ENCODE measurements around the gene RMDN3.

The RMDN3 gene

DNA sequence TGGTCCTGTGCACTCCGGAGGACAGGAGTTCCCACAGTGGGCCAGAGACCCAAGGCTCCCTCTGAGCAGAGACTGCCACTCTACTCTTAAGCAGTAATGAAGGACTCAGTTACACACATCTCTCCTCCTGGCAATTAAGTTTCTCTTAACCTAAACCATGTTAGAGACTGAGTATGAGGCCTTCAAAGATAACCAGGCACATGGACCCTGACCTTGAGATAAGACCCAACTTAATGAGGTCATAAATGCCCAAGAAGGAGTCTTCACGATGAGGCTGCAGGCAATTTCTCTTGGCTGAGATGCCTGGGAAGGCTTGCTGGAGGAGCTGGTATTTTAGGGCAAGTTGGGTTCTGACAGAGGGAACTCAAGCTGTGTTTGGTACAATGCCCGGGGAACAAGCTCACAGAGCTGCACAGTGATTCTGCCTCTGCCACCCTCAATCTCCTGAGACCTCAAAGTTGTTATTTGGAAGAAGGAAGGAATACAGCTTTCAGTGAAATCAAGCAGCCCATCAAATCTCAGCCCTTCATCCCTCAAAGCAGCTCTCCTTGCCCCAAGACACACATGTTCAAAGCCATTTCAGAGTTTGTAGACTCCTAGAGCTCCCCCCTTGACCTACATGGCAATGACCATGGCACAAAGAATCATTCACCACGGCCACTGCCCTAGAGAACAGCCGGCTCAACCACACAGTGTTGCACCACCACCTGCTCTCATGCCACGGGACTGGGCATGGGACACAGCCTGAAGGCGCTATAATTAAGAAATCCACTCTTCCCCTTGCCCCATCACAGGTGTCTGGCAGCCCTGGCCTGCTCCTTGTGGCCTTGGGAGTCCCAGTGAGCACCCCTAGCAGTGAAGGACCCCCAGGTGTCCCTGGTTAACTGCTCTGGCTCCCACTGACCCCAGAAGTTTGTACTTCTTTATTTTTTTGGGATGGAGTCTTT, 7.1 kb downstream of the RMDN3 start:
- DNase-seq (ENCODE audit: low read depth) = peak; percentile 24

DNA sequence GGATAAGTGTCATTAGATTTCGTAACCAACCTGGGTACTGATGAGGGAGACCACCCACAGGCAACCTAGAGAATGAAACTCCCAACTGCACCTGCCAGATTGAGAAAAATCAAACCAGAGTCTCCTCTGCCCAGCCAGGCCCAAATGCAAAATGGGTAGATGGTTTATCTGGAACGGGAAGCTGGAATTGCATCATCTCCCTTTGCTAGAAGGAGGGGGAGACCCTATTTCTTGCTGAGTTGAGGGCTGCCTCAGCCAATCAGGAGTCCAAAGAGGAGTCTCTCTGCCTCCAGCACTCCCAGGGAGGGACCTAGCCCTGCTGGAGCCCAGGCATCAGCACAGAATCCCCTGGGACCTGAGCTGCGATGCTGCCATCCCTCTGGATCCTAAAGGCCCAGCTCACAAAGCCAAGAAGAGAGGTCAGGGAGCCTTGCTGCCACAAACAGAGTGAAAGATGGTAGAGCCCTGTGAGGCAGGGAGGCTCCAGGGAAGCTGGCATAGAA, 8.1 kb downstream of the RMDN3 start:
- DNase-seq (ENCODE audit: low read depth) = peak; percentile 46

DNA sequence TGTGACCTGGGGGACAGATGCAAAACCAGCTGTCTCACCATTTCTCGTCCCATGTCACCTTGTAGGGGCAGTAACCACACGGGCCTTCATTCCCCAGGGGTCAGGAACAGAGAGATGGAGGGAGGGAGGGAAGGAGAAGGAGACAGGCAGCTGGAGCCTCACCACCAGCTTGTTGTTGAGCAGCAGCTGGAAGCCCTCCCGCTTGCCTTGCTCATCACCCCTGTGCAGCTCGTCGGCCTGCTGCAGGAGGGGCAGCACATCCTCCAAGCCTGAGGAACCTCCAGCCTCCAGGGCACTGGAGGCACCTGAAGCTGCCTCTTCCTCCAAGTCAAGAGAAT, 10.3 kb downstream of the RMDN3 start:
- no peak for DNase-seq (ENCODE audit: low read depth)

GRCh38 chr15:40743921-40744814, 10.9 kb downstream of the RMDN3 start:
- DNase-seq (ENCODE audit: low read depth) = peak; percentile 89

DNA sequence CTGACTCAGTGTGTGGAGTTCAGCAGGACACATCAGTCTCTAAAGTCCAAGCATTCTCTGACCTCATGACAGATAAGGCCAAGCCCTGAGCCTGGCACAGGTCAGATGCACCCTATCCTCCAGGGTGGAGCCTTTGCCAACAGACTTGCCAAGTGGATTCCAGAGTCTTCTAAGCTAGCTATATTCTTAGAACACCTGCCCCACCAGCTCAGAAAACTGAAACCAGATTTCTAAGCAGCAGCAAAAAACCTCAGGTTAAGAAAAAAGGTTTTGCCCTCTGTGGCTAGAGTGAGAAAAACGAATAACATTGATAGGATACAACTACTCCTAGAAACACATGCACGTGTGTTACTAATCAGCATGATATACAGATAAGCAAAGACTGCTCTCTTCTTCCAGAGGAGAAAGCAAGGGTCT, 11.6 kb downstream of the RMDN3 start:
- DNase-seq (ENCODE audit: low read depth) = no peak

- DNase-seq (ENCODE audit: low read depth) = no peak
Observed at GRCh38 chr15:40739854-40740253, 15.2 kb downstream of the RMDN3 start.

- DNase-seq (ENCODE audit: low read depth) = no peak
Observed at GRCh38 chr15:40739047-40739446, 16.0 kb downstream of the RMDN3 start.

DNA sequence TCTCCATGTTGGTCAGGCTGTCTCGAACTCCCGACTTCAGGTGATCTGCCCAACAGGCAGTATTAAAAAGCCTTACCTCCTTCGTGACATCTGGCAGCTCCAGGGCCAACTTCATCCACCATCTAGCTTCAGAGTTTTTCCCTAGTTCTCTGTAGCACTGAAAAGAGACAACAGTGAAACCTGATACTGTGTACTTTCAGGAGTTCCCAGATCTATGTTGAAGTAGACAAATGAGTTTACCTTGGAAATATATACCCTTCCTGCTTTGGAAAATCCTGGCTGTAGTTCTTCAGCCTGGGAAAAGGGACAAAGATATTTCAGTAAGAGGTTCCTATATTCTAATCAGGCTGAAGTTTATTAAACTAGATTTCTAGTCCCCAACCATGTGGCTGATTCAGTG, 18.0 kb downstream of the RMDN3 start:
- DNase-seq (ENCODE audit: low read depth) = no peak

- no peak for DNase-seq (ENCODE audit: low read depth)
Observed at GRCh38 chr15:40736575-40736974, 18.5 kb downstream of the RMDN3 start.

GRCh38 chr15:40731034-40731433, 24.0 kb downstream of the RMDN3 start:
- no peak for DNase-seq (ENCODE audit: low read depth)

- DNase-seq (ENCODE audit: low read depth) = no peak
Observed at GRCh38 chr15:40723919-40724318, 31.1 kb downstream of the RMDN3 start.

DNA sequence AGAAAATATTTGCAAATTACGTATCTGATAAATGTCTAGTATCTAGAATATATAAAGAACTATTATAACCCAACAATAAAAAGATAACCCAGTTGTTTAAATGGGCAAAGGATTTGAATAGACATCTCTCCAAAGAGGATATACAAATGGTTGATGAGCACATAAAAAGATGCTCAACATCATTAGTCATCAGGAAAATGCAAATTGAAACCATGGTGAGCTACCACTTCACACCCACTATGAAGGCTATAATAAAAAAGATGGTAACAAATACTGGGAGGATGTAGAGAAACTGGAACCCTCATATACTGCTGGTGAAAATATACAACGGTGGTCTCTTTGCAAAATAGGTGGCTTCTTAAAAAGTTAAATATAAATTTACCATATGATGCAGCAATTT, 32.1 kb downstream of the RMDN3 start:
- DNase-seq (ENCODE audit: low read depth) = no peak

DNA sequence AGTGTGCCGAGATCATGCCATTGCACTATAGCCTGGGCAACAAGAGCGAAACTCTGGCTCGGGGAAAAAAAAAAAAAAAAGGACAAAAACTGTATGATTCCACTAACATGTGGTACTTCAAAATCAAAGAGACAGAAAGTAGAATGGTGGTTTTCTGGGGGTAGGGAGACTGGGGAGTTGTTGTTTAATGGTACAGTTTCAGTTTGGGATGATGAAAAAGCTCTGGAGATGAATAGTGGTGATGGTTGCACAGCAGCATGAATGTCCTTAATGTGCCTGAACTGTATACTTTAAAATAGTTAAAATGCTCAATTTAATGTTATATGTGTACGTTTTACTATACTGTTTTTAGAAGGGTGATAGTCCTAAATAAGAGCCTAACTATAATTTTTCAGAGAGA, 32.7 kb downstream of the RMDN3 start:
- DNase-seq (ENCODE audit: low read depth) = no peak

- no peak for DNase-seq (ENCODE audit: low read depth)
Observed at GRCh38 chr15:40721701-40722100, 33.4 kb downstream of the RMDN3 start.

DNA sequence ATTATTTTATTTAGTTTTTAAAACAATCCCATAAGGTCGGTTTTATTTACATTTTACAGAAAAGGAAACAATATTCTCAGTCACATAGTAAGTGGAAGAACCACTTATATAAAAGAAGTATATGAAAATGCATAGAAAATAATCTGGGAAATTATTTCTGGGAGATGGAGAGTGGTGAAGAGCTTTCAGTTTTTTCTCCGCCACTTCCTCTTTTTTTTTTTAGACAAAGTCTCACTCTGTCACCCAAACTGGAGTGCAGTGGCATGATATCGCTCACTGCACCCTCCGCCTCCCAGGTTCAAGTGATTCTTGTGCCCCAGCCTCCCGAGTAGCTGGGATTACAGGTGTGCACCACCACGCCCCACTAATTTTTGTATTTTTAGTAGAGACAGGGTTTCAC, 38.9 kb downstream of the RMDN3 start:
- DNase-seq (ENCODE audit: low read depth) = no peak

DNA sequence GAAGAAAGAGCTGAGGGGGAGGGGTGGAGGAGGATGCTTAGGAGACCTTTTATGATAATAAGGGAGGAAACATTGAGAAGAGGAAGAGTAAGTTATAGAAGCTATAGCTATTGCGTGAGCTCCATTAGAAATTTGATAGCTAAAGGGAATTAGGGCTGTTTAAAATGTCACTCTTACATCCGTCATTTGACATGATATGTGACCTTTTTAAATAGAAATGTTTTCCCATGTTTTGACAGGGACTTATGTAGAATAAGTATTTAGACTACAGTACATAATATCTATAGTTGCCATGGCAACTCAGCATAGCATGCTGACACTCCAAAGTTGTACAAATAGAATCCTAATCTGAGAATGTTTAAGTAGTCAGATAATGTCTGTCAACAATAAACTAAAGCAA, 40.9 kb downstream of the RMDN3 start:
- no peak for DNase-seq (ENCODE audit: low read depth)

- DNase-seq (ENCODE audit: low read depth) = no peak
Observed at GRCh38 chr15:40706121-40706520, 48.9 kb downstream of the RMDN3 start.

- peak; percentile 20 for DNase-seq (ENCODE audit: low read depth)
Observed at GRCh38 chr15:40702077-40702476, 53.0 kb downstream of the RMDN3 start.

DNA sequence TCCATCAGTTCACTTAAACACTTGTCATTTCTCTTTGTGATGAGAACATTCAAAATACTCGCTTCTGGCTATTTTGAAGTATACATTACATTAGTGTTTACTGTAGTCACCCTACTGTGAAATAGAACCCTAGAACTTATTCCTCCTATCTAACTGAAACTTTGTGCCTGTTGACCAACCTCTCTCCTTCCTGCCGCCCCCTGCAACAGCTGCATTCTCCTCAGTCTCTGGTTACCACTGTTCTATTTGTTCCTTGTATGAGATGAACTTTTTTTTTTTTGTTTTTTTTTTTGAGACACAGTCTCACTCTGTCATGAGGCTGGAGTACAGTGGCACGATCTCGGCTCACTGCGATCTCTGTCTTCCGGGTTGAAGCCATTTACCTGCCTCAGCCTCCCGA, 57.1 kb downstream of the RMDN3 start:
- no peak for DNase-seq (ENCODE audit: low read depth)

GRCh38 chr15:40696228-40696627, 58.8 kb downstream of the RMDN3 start:
- no peak for DNase-seq (ENCODE audit: low read depth)

DNA sequence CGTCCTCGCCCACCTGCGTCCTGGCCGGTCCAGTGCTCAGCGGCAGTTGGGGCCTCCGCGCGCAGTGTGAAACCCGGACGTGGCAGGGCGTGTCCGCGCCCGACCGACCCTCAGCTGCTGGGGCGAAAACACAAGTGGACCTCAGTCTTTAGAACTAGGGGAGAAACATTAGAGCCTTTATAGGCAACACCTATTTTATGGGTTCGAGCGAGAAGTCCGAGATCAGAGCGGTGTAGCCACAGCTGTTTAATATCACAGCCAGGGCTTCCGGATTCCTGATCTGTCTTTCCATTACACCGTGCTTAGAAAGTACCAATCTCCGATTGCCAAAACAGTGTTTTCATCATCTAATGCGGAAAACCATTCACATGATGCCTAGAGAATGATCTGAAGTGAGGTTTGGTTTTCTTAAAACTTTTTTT, 59.6 kb downstream of the RMDN3 start:
- DNase-seq (ENCODE audit: low read depth) = peak; percentile 40

- peak; percentile 92 for DNase-seq (ENCODE audit: low read depth)
Observed at GRCh38 chr15:40694688-40695468, 60.2 kb downstream of the RMDN3 start, which contains the start of gene RAD51. Gene RAD51, plus strand, starts transcription at chr15:40695174. Its CDS starts 3,585 bp downstream, at chr15:40698759.
